PC-9 (cell line): Measurements from ENCODE around the gene GRM3. TPM values are rescaled to one million over a fixed set of nuclear protein-coding genes. Genes with fewer than 3 reads are reported as not detected.

Experiments used
- BruUV-seq: library from RNA; stranded (reverse); fragments of 400-500 nt; replicated peaks from 2 replicates; lab custom pipeline; 2021; lab: Mats Ljungman, UMichigan
- CTCF ChIA-PET: fragments of 300-600 bp; sonication (Branson Sonifier 250); formaldehyde crosslinking; loops from one replicate; lab custom pipeline; 2022; ENCODE audit warnings: antibody characterized with exemption; lab: Charles Lee
- POLR2A ChIA-PET: fragments of 300-600 bp; sonication (Branson Sonifier 250); formaldehyde crosslinking; loops from one replicate; lab custom pipeline; 2022; ENCODE audit warnings: antibody characterized with exemption; ENCODE audit not compliant: unreplicated experiment; lab: Charles Lee
- DNase-seq, 2 experiments: peaks; one replicate each; pipeline versions ENCODE4 v3.0.0 to v3.0.0-alpha.2; 2015 to 2022; ENCODE audit warnings: mixed read lengths in 1 of 2
- H2AFZ ChIP-seq: fragments of 200-600 bp; sonication (generic); 2 replicates; pipeline ENCODE4 v1.8.1; 2017; ENCODE audit warnings: antibody characterized with exemption
- H3F3A ChIP-seq: fragments of 200-600 bp; sonication (generic); 2 replicates; pipeline ENCODE4 v1.8.1; 2017; ENCODE audit warnings: antibody characterized with exemption, mild to moderate bottlenecking, low read depth; ENCODE audit not compliant: insufficient read depth
- H3K27ac ChIP-seq: fragments of 200-600 bp; sonication (generic); 2 replicates; pipeline ENCODE4 v1.6.1; 2016; ENCODE audit warnings: mixed run types
- H3K27me3 ChIP-seq: fragments of 200-600 bp; sonication (generic); 2 replicates; pipeline ENCODE4 v1.6.1; 2016; ENCODE audit warnings: low read depth, mixed run types; ENCODE audit not compliant: insufficient read depth
- H3K36me3 ChIP-seq: fragments of 200-600 bp; sonication (generic); 2 replicates; pipeline ENCODE4 v1.6.1; 2016; ENCODE audit warnings: low read depth, mixed run types
- H3K4me1 ChIP-seq: fragments of 200-600 bp; sonication (generic); replicated peaks from 2 replicates; pipeline ENCODE4 v1.6.1; 2016; ENCODE audit warnings: mixed run types; ENCODE audit not compliant: insufficient read depth
- H3K4me2 ChIP-seq: fragments of 200-600 bp; sonication (generic); 2 replicates; pipeline ENCODE4 v1.6.1; 2017; ENCODE audit warnings: mixed run types
- H3K4me3 ChIP-seq: fragments of 200-600 bp; sonication (generic); 2 replicates; pipeline ENCODE4 v1.6.1; 2016; ENCODE audit warnings: mixed run types
- H3K79me2 ChIP-seq: fragments of 200-600 bp; sonication (generic); 2 replicates; pipeline ENCODE4 v1.6.1; 2017; ENCODE audit warnings: low read depth, mixed run types
- H3K9me2 ChIP-seq: fragments of 200-600 bp; sonication (generic); 2 replicates; pipeline ENCODE4 v1.8.1; 2017; ENCODE audit warnings: mild to moderate bottlenecking; ENCODE audit not compliant: insufficient read depth
- H3K9me3 ChIP-seq: fragments of 200-600 bp; sonication (generic); 2 replicates; pipeline ENCODE4 v1.8.1; 2016; ENCODE audit warnings: low read depth; ENCODE audit not compliant: insufficient read depth
- H4K20me1 ChIP-seq: fragments of 200-600 bp; sonication (generic); 2 replicates; pipeline ENCODE4 v1.8.1; 2017; ENCODE audit not compliant: insufficient read depth
- EZH2 ChIP-seq: fragments of 200-600 bp; sonication (generic); IDR thresholded peaks from 2 replicates; pipeline ENCODE4 v1.8.0; 2017; ENCODE audit warnings: antibody characterized with exemption, low read depth
- intact Hi-C: fragments of 100-400 bp; cut with micrococcal nuclease; formaldehyde crosslinking; loops from one replicate; pipeline ENCODE4 v1.10.0; 2022; ENCODE audit not compliant: unreplicated experiment
- total RNA-seq: library from RNA; stranded (reverse); gene quantifications from 2 replicates; pipeline ENCODE4 v1.2.3, GENCODE V29; 2021
- TF ChIP-seq, protein P1 (sequence below): fragments of 200-600 bp; sonication (generic); conservative IDR thresholded peaks from 2 replicates; pipeline ENCODE4 v1.6.1; 2017; ENCODE audit warnings: mixed run types, antibody characterized with exemption, mild to moderate bottlenecking, moderate library complexity

Gene GRM3
- total RNA-seq, 1 experiment from 2014 or later: not detected

- H3K79me2 ChIP-seq: no peaks in the 10 kb centered on the region
- intact Hi-C loops: no loop called here
- H3F3A ChIP-seq: no peaks in the 10 kb centered on the region
- H3K4me1 ChIP-seq: no peaks in the 10 kb centered on the region
- H3K27me3 ChIP-seq: no peaks in the 10 kb centered on the region
- H3K9me2 ChIP-seq: no peaks in the 10 kb centered on the region
- no peak for DNase-seq
- H3K9me3 ChIP-seq: no peaks in the 10 kb centered on the region
- H3K4me3 ChIP-seq: no peak overlapping the region
- CTCF ChIA-PET: no interaction called here
- H4K20me1 ChIP-seq: no peaks in the 10 kb centered on the region
- no peak overlapping the region for H2AFZ ChIP-seq
- POLR2A ChIA-PET: no interaction called here
- BruUV-seq: no TSS peak
- TF ChIP-seq, protein P1, sequence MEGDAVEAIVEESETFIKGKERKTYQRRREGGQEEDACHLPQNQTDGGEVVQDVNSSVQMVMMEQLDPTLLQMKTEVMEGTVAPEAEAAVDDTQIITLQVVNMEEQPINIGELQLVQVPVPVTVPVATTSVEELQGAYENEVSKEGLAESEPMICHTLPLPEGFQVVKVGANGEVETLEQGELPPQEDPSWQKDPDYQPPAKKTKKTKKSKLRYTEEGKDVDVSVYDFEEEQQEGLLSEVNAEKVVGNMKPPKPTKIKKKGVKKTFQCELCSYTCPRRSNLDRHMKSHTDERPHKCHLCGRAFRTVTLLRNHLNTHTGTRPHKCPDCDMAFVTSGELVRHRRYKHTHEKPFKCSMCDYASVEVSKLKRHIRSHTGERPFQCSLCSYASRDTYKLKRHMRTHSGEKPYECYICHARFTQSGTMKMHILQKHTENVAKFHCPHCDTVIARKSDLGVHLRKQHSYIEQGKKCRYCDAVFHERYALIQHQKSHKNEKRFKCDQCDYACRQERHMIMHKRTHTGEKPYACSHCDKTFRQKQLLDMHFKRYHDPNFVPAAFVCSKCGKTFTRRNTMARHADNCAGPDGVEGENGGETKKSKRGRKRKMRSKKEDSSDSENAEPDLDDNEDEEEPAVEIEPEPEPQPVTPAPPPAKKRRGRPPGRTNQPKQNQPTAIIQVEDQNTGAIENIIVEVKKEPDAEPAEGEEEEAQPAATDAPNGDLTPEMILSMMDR: no peak
- no peak for TF ChIP-seq EZH2
- H3K36me3 ChIP-seq: no peaks in the 10 kb centered on the region
- no peak overlapping the region for H3K4me2 ChIP-seq
- no peak overlapping the region for H3K27ac ChIP-seq
Measured at GRCh38 chr7:86708031-86708680, 64.4 kb downstream of the GRM3 start.

- Histone ChIP-seq H2AFZ (no peak overlapping the region), H3K9me3 (no peaks in the 10 kb centered on the region), H3K9me2 (0 out of 2 replicates have a peak, but pooled peaks cover 4% of the 10 kb centered on the region), H3K36me3 (no peaks in the 10 kb centered on the region), H3F3A (no peaks in the 10 kb centered on the region), H3K79me2 (no peaks in the 10 kb centered on the region), H3K4me1 (no peaks in the 10 kb centered on the region), H3K4me2 (no peak overlapping the region), H3K27ac (no peak overlapping the region), H3K27me3 (no peaks in the 10 kb centered on the region), H3K4me3 (no peak overlapping the region), H4K20me1 (no peaks in the 10 kb centered on the region)
- no TSS peak for BruUV-seq
- CTCF ChIA-PET: no interaction called here
- TF ChIP-seq EZH2: no peak
- TF ChIP-seq, protein P1: no peak
- intact Hi-C loops: no loop called here
- POLR2A ChIA-PET: no interaction called here
- DNase-seq: no peak
Measured at GRCh38 chr7:86720306-86720705, 76.6 kb downstream of the GRM3 start.

DNA sequence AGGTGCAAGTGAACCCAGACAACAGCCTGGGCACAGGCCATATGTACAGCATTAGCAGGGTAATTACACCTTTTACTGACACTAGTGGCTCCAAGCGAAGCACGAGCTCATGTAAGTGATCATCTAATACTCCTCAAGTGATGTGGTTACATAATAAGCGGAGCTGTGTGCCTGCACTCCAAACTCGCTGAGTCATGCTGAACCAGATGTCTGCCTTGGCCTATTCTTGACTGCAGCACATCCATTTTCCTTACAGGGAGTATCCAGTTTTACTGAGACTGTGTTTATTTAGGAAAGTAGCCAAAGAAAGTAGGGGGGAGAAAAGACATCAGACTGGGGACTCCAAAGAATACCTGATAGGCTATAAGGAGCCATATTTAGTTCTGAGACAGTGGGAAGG, 90.1 kb downstream of the GRM3 start:
- CTCF ChIA-PET: no interaction called here
- intact Hi-C loops: no loop called here
- H3K4me3 ChIP-seq: no peak overlapping the region
- TF ChIP-seq EZH2: no peak
- TF ChIP-seq, protein P1: no peak
- H3K9me3 ChIP-seq: no peaks in the 10 kb centered on the region
- DNase-seq: no peak
- POLR2A ChIA-PET: no interaction called here
- H3K4me2 ChIP-seq: no peak overlapping the region
- no peaks in the 10 kb centered on the region; the same call in 1 of the 2 replicates for H3K9me2 ChIP-seq
- BruUV-seq: no TSS peak
- no peaks in the 10 kb centered on the region for H3K4me1 ChIP-seq
- no peak overlapping the region for H3K27ac ChIP-seq
- H3K27me3 ChIP-seq: no peaks in the 10 kb centered on the region
- no peak overlapping the region for H2AFZ ChIP-seq
- no peaks in the 10 kb centered on the region for H3F3A ChIP-seq
- no peaks in the 10 kb centered on the region for H3K79me2 ChIP-seq
- H3K36me3 ChIP-seq: no peaks in the 10 kb centered on the region
- no peaks in the 10 kb centered on the region for H4K20me1 ChIP-seq
